Stomach (tissue), 9 donors: ENCODE data around the gene MTCH2. TPM values are rescaled to one million over a fixed set of nuclear protein-coding genes. Genes with fewer than 3 reads are reported as not detected.
"Not testable (repeated sequence)": the region's sequence is repeated elsewhere in the genome, so short reads cannot be mapped to it uniquely, and the experiment has no call there.

Experiments
- DNase-seq, 2 donors: peaks; one replicate each; pipeline versions ENCODE4 v3.0.0 to v3.0.0-alpha.2; 2013 to 2019
- H3K27ac ChIP-seq, 5 donors: fragments of 200-600 bp in 4 of 5; sonication (generic) in 4 of 5; one replicate each; pipeline ENCODE4 v1.5.1; 2013 to 2019; ENCODE audit warnings: mild to moderate bottlenecking in 1 of 5, moderate library complexity in 1 of 5
- H3K27me3 ChIP-seq, 3 donors: fragments of 200-600 bp; sonication (generic); one replicate each; pipeline ENCODE4 v1.5.1; 2017 to 2019; ENCODE audit warnings: mixed run types in 1 of 3
- H3K36me3 ChIP-seq, 4 donors: fragments of 200-600 bp; sonication (generic); 1 replicate in 3 of 4; 2 replicates in 1 of 4; pipeline ENCODE4 v1.5.1; 2016 to 2019
- H3K4me1 ChIP-seq, 4 donors: fragments of 200-600 bp; sonication (generic); one replicate each; pipeline ENCODE4 v1.5.1; 2016 to 2019
- H3K4me3 ChIP-seq, 4 donors: fragments of 200-600 bp; sonication (generic) in 3 of 4; one replicate each; pipeline ENCODE4 v1.5.1; 2016 to 2019; ENCODE audit warnings: mild to moderate bottlenecking in 1 of 4
- H3K9me3 ChIP-seq, 4 donors: fragments of 200-600 bp; sonication (generic); one replicate each; pipeline ENCODE4 v1.5.1; 2016 to 2019
- EP300 ChIP-seq: sonication (generic); formaldehyde crosslinking; IDR thresholded peaks from one replicate; pipeline ENCODE4 v1.6.1; 2017; ENCODE audit warnings: antibody characterized with exemption
- POLR2A ChIP-seq, 4 donors: fragments of 450-650 bp; IDR thresholded peaks; one replicate each; pipeline ENCODE4 v1.6.1; 2016; ENCODE audit warnings: antibody characterized with exemption in 4 of 4, control low read depth in 2 of 4, mild to moderate bottlenecking in 1 of 4, moderate library complexity in 1 of 4
- POLR2AphosphoS5 ChIP-seq, 3 donors: sonication (generic); formaldehyde crosslinking; IDR thresholded peaks; one replicate each; pipeline ENCODE4 v1.6.1; 2016; ENCODE audit warnings: antibody characterized with exemption in 3 of 3
- WGBS, 5 donors: extraction: QIAGEN DNeasy Blood & Tissue Kit in 3 of 5; methylation state at CpG; one replicate each; pipeline versions ENCODE4 v1.1.5 to v1.1.7; 2013 to 2018; 5-methylcytosine and 5-hydroxymethylcytosine counted together
- intact Hi-C: fragments of 100-400 bp; cut with DNase I; formaldehyde crosslinking; loops from one replicate; pipeline ENCODE4 v1.15.1; 2023; ENCODE audit warnings: low total_unique reads
- polyA plus RNA-seq, 3 donors: library from polyadenylated mRNA; stranded (reverse); fragments of 200-250 nt; gene quantifications; one replicate each; pipeline ENCODE4 v1.2.3, GENCODE V29; 2013
- total RNA-seq, 5 donors: library from RNA; depleted of rRNA; stranded (reverse); fragments of >200 nt; gene quantifications; one replicate each; pipeline versions ENCODE4 v1.1.0 to v1.2.3, GENCODE V29; 2014 to 2016
- TF ChIP-seq, protein P1 (sequence below), 7 experiments: fragments of 450-650 bp in 4 of 7; fragments of 200-600 bp in 3 of 7; sonication (generic) in 3 of 7; IDR thresholded peaks; one replicate each; pipeline ENCODE4 v1.5.1; 2016 to 2019; ENCODE audit warnings: antibody characterized with exemption in 7 of 7, control low read depth in 2 of 7, mild to moderate bottlenecking in 1 of 7
- donor health status: healthy with polysubstance abuse.
- donor health status: Bipolar disorder and iron deficiency.
- donor health status: healthy.

MTCH2 gene
- total and polyA plus RNA-seq, 8 donors: 21.7 to 86.2 (median 45.8) TPM

DNA sequence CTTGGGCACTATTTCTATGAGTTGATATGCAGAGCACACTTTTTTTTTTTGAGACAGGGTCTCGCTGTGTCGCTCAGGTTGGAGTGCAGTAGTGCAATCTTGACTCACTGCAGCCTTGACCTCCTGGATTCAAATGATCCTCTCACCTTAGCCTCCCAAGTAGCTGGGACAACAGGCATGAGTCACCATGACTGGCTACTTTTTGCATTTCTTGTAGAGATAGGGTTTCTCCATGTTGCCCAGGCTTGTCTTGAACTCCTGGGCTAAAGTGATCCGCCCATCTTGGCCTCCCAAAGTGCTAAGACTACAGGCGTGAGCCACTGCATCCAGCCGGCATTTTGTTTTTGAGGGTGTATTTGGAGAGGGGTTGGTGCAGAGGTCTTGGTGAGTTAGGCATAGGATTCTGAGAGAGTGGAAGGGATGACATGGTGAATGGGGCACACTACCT lies 29.9 kb upstream of the MTCH2 start:
- Histone ChIP-seq H3K36me3 (no peaks in the 10 kb centered on the region), H3K4me3 (no peak overlapping the region)
- intact Hi-C loops: no loop called here

DNA sequence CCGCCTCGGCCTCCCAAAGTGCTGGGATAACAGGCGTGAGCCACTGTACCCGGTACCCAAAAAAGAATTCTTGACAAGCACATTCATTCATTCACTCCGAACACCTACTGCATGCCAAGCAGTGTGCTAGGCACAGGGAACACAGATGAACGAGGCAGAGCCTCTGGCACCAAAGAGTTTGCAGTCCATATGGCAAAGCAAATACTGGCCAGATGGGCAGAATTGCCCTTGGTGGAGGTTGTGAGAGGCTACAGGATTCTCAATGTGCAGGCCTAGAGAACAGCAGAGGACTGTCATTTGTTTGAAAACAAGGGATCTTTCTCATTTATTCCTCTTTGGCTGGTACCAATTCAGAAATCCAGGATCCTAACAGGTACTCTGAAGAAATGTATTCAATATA lies 27.5 kb upstream of the MTCH2 start:
- Histone ChIP-seq H3K4me3 (no peak overlapping the region), H3K4me1 (no peaks in the 10 kb centered on the region), H3K36me3 (no peaks in the 10 kb centered on the region), H3K9me3 (no peaks in the 10 kb centered on the region), H3K27ac (no peak overlapping the region), H3K27me3 (no peaks in the 10 kb centered on the region)
- intact Hi-C loops: no loop called here
- DNase-seq: no peak
- TF ChIP-seq, protein P1, sequence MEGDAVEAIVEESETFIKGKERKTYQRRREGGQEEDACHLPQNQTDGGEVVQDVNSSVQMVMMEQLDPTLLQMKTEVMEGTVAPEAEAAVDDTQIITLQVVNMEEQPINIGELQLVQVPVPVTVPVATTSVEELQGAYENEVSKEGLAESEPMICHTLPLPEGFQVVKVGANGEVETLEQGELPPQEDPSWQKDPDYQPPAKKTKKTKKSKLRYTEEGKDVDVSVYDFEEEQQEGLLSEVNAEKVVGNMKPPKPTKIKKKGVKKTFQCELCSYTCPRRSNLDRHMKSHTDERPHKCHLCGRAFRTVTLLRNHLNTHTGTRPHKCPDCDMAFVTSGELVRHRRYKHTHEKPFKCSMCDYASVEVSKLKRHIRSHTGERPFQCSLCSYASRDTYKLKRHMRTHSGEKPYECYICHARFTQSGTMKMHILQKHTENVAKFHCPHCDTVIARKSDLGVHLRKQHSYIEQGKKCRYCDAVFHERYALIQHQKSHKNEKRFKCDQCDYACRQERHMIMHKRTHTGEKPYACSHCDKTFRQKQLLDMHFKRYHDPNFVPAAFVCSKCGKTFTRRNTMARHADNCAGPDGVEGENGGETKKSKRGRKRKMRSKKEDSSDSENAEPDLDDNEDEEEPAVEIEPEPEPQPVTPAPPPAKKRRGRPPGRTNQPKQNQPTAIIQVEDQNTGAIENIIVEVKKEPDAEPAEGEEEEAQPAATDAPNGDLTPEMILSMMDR (IDR thresholded peaks at IDR 0.05): no peak
- TF ChIP-seq EP300 (no peak), POLR2A (IDR thresholded peaks at IDR 0.05) (no peak), POLR2AphosphoS5 (IDR thresholded peaks at IDR 0.05) (no peak)
- 87 to 95% (median 92%) methylated on average over 6 of the region's 6 CpGs for WGBS, 5 donors

More for the DNA sequence above, 29.9 kb upstream of the MTCH2 start:
- TF ChIP-seq POLR2A (IDR thresholded peaks at IDR 0.05) (no peak), EP300 (no peak), POLR2AphosphoS5 (IDR thresholded peaks at IDR 0.05) (no peak)
- TF ChIP-seq, protein P1 (IDR thresholded peaks at IDR 0.05): no peak
- 93 to 97% (median 95%) methylated on average over 5 of the region's 5 CpGs for WGBS, 5 donors
- Histone ChIP-seq H3K27ac (no peak overlapping the region), H3K27me3 (no peaks in the 10 kb centered on the region), H3K4me1 (no peaks in the 10 kb centered on the region), H3K9me3 (no peaks in the 10 kb centered on the region)
- no peak for DNase-seq

DNA sequence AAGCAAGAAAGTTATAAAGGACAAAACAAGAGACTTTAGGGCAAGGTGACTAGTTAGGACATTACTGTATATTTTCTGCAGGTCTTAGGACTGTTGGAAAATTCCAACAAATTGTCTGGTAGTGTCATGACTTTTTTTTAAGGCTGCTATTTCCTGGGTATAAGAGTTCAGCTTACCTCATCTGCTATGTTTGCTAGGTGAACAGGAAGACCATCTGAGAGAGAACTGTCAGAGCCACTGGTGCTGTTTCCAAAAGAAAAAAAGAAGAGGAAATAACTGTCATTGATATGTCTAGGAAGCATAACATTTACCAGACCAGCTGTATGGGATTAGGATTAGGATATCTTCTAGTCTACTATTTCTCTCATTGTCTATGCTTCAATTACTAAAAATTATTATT lies 26.3 kb upstream of the MTCH2 start:
- H3K27ac ChIP-seq: no peak overlapping the region
- intact Hi-C loops: no loop called here
- no peaks in the 10 kb centered on the region for H3K9me3 ChIP-seq
- no peaks in the 10 kb centered on the region for H3K4me1 ChIP-seq
- H3K27me3 ChIP-seq: no peaks in the 10 kb centered on the region
- no peaks in the 10 kb centered on the region for H3K36me3 ChIP-seq
- peak in 1 of 2 donors; percentile 9 for DNase-seq
- TF ChIP-seq EP300 (no peak), POLR2A (IDR thresholded peaks at IDR 0.05) (no peak)
- TF ChIP-seq, protein P1 (IDR thresholded peaks at IDR 0.05): no peak
- H3K4me3 ChIP-seq: no peak overlapping the region

DNA sequence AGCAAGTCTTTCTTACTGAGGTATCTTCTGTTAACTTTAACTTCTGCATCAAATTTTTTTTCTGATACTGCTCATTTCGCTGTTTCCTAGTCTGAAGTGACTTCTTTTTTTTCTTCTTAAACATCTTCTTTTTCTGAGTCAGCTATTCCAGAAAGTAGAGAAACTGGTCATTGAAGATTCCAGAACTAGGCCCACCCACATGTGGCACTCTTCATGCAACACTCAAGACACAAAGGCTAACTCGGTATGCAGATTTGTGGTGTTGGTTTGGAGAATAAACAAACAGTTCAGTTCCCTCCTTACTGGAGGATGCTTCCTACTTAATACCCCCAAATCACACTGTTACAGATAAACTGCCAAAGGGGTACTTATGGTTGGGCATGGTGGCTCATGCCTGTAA lies 25.2 kb upstream of the MTCH2 start:
- intact Hi-C loops: no loop called here
- no peak for DNase-seq
- Histone ChIP-seq H3K4me1 (no peaks in the 10 kb centered on the region), H3K27ac (no peak overlapping the region), H3K27me3 (no peaks in the 10 kb centered on the region), H3K36me3 (no peaks in the 10 kb centered on the region), H3K9me3 (no peaks in the 10 kb centered on the region), H3K4me3 (no peak overlapping the region)
- no peak for TF ChIP-seq POLR2AphosphoS5 (IDR thresholded peaks at IDR 0.05)
- WGBS, 5 donors: 65 to 86% (median 78%) methylated on average over 2 of the region's 2 CpGs

DNA sequence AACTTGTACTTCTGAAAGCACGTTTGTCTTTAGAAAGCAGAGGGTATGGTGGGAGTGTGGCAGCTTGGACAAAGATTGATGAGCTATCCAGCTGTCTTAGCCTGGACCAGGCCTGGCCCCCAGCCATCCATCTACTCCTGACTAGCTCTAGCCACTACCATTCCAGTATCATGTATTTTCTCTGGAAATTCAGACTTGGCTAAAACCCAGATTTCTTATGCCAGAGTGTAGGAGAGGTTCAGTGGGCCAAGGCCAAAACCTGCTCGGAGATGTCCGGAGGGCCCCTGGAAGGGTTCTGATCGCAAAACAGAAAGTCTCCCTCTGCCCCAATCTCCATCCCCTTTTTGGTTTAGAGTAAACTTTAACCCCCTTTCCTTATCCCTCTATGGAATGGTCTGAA lies 24.8 kb upstream of the MTCH2 start:
- Histone ChIP-seq H3K9me3 (no peaks in the 10 kb centered on the region), H3K4me3 (no peak overlapping the region), H3K4me1 (no peaks in the 10 kb centered on the region), H3K36me3 (no peaks in the 10 kb centered on the region), H3K27ac (no peak overlapping the region), H3K27me3 (no peaks in the 10 kb centered on the region)
- TF ChIP-seq EP300: no peak
- TF ChIP-seq, protein P1 (IDR thresholded peaks at IDR 0.05): no peak
- intact Hi-C loops: no loop called here
- peak in 1 of 2 donors; percentile 38 for DNase-seq
- 77 to 88% (median 81%) methylated on average over 4 of the region's 4 CpGs for WGBS, 5 donors

DNA sequence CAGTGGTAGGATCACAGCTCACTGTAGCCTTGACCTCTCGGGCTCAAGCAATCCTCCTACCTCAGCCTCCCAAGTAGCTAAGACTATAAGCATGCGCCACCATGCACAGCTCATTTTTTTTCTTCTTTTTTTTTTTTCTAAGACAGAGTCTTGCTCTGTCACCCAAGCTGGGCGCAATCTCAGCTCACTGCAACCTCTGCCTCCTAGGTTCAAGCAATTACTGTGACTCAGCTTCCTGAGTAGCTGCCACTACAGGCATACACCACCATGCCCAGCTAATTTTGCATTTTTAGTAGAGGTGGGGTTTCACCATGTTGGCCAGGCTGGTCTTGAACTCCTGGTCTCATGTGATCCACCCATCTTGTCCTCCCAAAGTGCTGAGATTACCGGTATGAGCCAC lies 22.6 kb upstream of the MTCH2 start:
- H3K4me3 ChIP-seq, H3K36me3 ChIP-seq, intact Hi-C loops, H3K4me1 ChIP-seq, H3K27me3 ChIP-seq, DNase-seq, H3K9me3 ChIP-seq, H3K27ac ChIP-seq: not testable (repeated sequence)
- WGBS, 5 donors: 92 to 97% (median 96%) methylated on average over 4 of the region's 4 CpGs
